ENCODE measurements around the gene SEMA4F. TPM values are rescaled to one million over a fixed set of nuclear protein-coding genes. Genes with fewer than 3 reads are reported as not detected.

SEMA4F gene
- total RNA-seq, 1 donor from 2014 or later = 8.3 TPM

GRCh38 chr2:74675090-74675489 is 21.0 kb downstream of the SEMA4F start:
- no peak for TF ChIP-seq POLR2AphosphoS5 (IDR thresholded peaks at IDR 0.05; ENCODE audit: insufficient read depth in 1 of 2, low read depth in 1 of 2)
- no peak for TF ChIP-seq CTCF (IDR thresholded peaks at IDR 0.05)
- TF ChIP-seq POLR2A (IDR thresholded peaks at IDR 0.05) = no peak
- intact Hi-C loops (cut with DNase I) = no loop called here
- Histone ChIP-seq H3K36me3 (peaks cover 0 to 28% of the 10 kb centered on the region in 2 donors), H3K9me3 (no peaks in the 10 kb centered on the region), H3K4me1 (no peaks in the 10 kb centered on the region), H3K4me3 (no peak overlapping the region), H3K27me3 (no peaks in the 10 kb centered on the region), H3K27ac (no peak overlapping the region)
- DNase-seq (ENCODE audit: extremely low spot score in 2 of 2) = no peak

DNA sequence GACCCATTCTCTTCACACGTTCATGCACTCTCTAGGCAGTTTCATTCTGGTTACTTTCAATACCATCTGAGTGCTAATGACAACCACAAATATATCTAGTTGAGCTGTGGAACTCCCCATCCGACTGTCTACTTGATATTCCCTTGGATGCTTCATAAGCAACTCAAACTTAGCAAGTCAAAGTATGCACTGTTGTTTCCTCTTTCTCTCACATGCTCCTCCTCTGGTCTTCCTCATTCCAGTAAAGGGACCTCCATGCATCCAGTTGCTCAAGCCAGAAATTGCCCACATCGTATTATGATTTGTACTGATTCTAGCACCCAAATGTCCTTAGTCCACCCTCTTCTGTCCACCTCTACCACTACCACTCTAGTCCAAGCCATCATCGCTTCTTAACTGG is 22.3 kb downstream of the SEMA4F start:
- TF ChIP-seq POLR2AphosphoS5 (IDR thresholded peaks at IDR 0.05; ENCODE audit: insufficient read depth in 1 of 2, low read depth in 1 of 2) = no peak
- no peak for TF ChIP-seq POLR2A (IDR thresholded peaks at IDR 0.05)
- TF ChIP-seq CTCF (IDR thresholded peaks at IDR 0.05) = no peak

DNA sequence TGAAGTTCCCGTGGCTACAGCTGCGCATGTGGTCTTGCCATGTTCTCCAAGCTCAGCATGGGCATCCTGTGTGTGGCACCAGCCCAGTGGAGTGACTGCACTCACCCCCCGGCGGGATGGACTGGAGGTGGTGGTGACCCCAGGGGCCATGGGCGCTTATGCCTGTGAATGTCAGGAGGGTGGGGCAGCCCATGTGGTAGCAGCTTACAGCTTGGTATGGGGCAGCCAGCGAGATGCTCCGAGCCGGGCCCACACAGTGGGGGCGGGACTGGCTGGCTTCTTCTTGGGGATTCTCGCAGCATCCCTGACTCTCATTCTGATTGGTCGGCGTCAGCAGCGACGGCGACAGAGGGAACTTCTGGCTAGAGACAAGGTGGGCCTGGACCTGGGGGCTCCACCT is 25.6 kb downstream of the SEMA4F start:
- intact Hi-C loops (cut with DNase I) = no loop called here
- Histone ChIP-seq H3K36me3 (peaks cover 0 to 31% of the 10 kb centered on the region in 2 donors), H3K9me3 (no peaks in the 10 kb centered on the region), H3K27me3 (no peaks in the 10 kb centered on the region), H3K27ac (no peak overlapping the region), H3K4me3 (no peak overlapping the region), H3K4me1 (no peaks in the 10 kb centered on the region)
- no peak for DNase-seq (ENCODE audit: extremely low spot score in 2 of 2)
- no peak for TF ChIP-seq CTCF (IDR thresholded peaks at IDR 0.05)
- TF ChIP-seq POLR2A (IDR thresholded peaks at IDR 0.05) = no peak
- TF ChIP-seq POLR2AphosphoS5 (IDR thresholded peaks at IDR 0.05; ENCODE audit: insufficient read depth in 1 of 2, low read depth in 1 of 2) = no peak

More for the DNA sequence above, 22.3 kb downstream of the SEMA4F start:
- no peaks in the 10 kb centered on the region for H3K27me3 ChIP-seq
- DNase-seq (ENCODE audit: extremely low spot score in 2 of 2) = no peak
- H3K9me3 ChIP-seq = no peaks in the 10 kb centered on the region
- H3K36me3 ChIP-seq = peaks cover 0 to 31% of the 10 kb centered on the region in 2 donors
- H3K4me1 ChIP-seq = no peaks in the 10 kb centered on the region
- intact Hi-C loops (cut with DNase I) = no loop called here
- H3K27ac ChIP-seq = no peak overlapping the region
- H3K4me3 ChIP-seq = no peak overlapping the region

DNA sequence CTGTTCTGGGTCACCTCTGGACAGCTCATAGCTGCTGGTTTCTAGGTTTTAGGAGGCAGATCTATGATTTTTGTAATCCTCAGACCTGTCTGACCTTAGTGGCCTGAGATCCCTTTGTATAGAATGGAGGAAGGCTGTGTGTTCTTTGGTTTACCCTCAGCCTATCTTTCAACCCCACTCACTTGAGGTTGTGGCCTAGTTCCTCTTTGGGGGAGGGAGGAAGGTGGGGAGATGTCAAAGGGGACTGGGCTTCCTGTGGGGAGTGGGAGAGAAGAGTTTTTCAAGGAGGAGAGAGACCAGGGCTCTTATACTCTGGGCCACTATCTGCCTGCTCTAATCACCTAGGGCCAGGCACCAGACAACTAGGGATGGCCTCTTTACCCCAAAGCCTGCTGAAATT is 28.5 kb downstream of the SEMA4F start:
- TF ChIP-seq POLR2A (IDR thresholded peaks at IDR 0.05) (no peak), CTCF (IDR thresholded peaks at IDR 0.05) (no peak), POLR2AphosphoS5 (IDR thresholded peaks at IDR 0.05; ENCODE audit: insufficient read depth in 1 of 2, low read depth in 1 of 2) (no peak)
- Histone ChIP-seq H3K4me3 (no peak overlapping the region), H3K27ac (no peak overlapping the region), H3K9me3 (no peaks in the 10 kb centered on the region), H3K4me1 (no peaks in the 10 kb centered on the region), H3K36me3 (peaks cover 0 to 17% of the 10 kb centered on the region in 2 donors), H3K27me3 (no peaks in the 10 kb centered on the region)
- DNase-seq (ENCODE audit: extremely low spot score in 2 of 2) = no peak
- intact Hi-C loops (cut with DNase I) = no loop called here

DNA sequence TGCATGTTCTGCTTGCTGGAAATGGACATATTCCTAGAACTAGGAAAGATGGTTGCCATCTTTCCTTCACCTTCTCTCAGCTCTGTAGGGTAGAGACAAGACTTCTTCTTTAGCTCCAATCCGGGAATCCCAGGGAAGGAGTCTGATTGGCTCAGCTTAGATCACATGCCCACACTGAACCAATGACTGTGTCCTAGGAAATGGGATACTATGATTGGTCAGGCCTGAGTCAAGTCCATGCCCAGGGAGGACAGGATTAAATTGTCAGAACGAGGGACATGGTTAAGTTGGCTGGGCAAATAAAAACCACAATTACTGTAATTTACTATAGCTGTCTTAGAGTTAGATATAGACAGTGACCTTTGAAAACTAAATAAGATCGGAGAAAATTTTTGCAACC is 31.4 kb downstream of the SEMA4F start:
- intact Hi-C loops (cut with DNase I) = no loop called here

More for the DNA sequence above, 31.4 kb downstream of the SEMA4F start:
- TF ChIP-seq POLR2AphosphoS5 (IDR thresholded peaks at IDR 0.05; ENCODE audit: insufficient read depth in 1 of 2, low read depth in 1 of 2) = no peak
- no peak for TF ChIP-seq CTCF (IDR thresholded peaks at IDR 0.05)
- TF ChIP-seq POLR2A (IDR thresholded peaks at IDR 0.05) = no peak
- H3K9me3 ChIP-seq = no peaks in the 10 kb centered on the region
- H3K4me1 ChIP-seq = no peaks in the 10 kb centered on the region
- DNase-seq (ENCODE audit: extremely low spot score in 2 of 2) = no peak
- H3K36me3 ChIP-seq = peaks cover 0 to under 1% of the 10 kb centered on the region in 2 donors
- H3K27ac ChIP-seq = no peak overlapping the region
- no peak overlapping the region for H3K4me3 ChIP-seq
- H3K27me3 ChIP-seq = no peaks in the 10 kb centered on the region
